Testis (tissue), 3 donors: Measurements from ENCODE around the gene JAML. TPM values are rescaled to one million over a fixed set of nuclear protein-coding genes. Genes with fewer than 3 reads are reported as not detected.
"Not testable (repeated sequence)": the region's sequence is repeated elsewhere in the genome, so short reads cannot be mapped to it uniquely, and the experiment has no call there.

Experiments
- DNase-seq: peaks from one replicate; pipeline ENCODE4 v3.0.0-alpha.2; 2019
- H3K27ac ChIP-seq, 2 donors: fragments of 200-600 bp; sonication (generic); one replicate each; pipeline ENCODE4 v1.5.1; 2019
- H3K27me3 ChIP-seq: fragments of 200-600 bp; sonication (generic); one replicate; pipeline ENCODE4 v1.5.1; 2019
- H3K36me3 ChIP-seq: fragments of 200-600 bp; sonication (generic); one replicate; pipeline ENCODE4 v1.5.1; 2017; ENCODE audit warnings: low read depth; ENCODE audit errors: missing control alignments
- H3K4me1 ChIP-seq: fragments of 200-600 bp; sonication (generic); one replicate; pipeline ENCODE4 v1.5.1; 2019
- H3K4me3 ChIP-seq, 2 donors: fragments of 200-600 bp; sonication (generic); one replicate each; pipeline ENCODE4 v1.5.1; 2017 to 2019
- H3K9me3 ChIP-seq: fragments of 200-600 bp; sonication (generic); one replicate; pipeline ENCODE4 v1.5.1; 2017
- CTCF ChIP-seq, 3 experiments: fragments of 450-650 bp in 2 of 3; fragments of 200-600 bp in 1 of 3; sonication (generic) in 1 of 3; IDR thresholded peaks; one replicate each; pipeline ENCODE4 v1.5.1; 2016 to 2019; ENCODE audit warnings: antibody characterized with exemption in 3 of 3, mild to moderate bottlenecking in 2 of 3, moderate library complexity in 1 of 3
- POLR2A ChIP-seq: fragments of 450-650 bp; IDR thresholded peaks from one replicate; pipeline ENCODE4 v1.6.1; 2017; ENCODE audit warnings: antibody characterized with exemption, mild to moderate bottlenecking, moderate library complexity
- WGBS, 2 donors: methylation state at CpG; one replicate each; pipeline ENCODE4 v1.1.5; 2018; 5-methylcytosine and 5-hydroxymethylcytosine counted together
- intact Hi-C: fragments of 100-400 bp; cut with DNase I; formaldehyde crosslinking; loops from one replicate; pipeline ENCODE4 v1.15.1; 2023; ENCODE audit warnings: low total_unique reads
- polyA plus RNA-seq: library from polyadenylated mRNA; stranded (reverse); fragments of 350-450 nt; fragmentation: Illumina TruSeq; extraction: RNeasy Lipid Tissue Mini Kit (QIAGEN cat#74804); gene quantifications from one replicate; pipeline ENCODE4 v1.2.3, GENCODE V29; 2014; ENCODE audit warnings: low read depth, low replicate concordance; ENCODE audit not compliant: insufficient read depth
- total RNA-seq, 2 donors: library from RNA; depleted of rRNA; stranded (reverse); fragments of >200 nt; gene quantifications; one replicate each; pipeline ENCODE4 v1.2.3, GENCODE V29; 2016

Gene JAML
- total and polyA plus RNA-seq, 3 donors from 2014 or later = 1.9 to 9.7 (median 3.5) TPM

- DNase-seq = no peak
- Histone ChIP-seq H3K27me3 (no peaks in the 10 kb centered on the region), H3K9me3 (no peaks in the 10 kb centered on the region), H3K4me1 (peaks cover 9% of the 10 kb centered on the region), H3K36me3 (no peaks in the 10 kb centered on the region), H3K4me3 (no peak overlapping the region), H3K27ac (no peak overlapping the region)
- TF ChIP-seq CTCF (IDR thresholded peaks at IDR 0.05) (no peak), POLR2A (no peak)
- 82 to 86% methylated on average over 6 of the region's 6 CpGs for WGBS, 2 donors
- intact Hi-C loops = no loop called here
Measured at GRCh38 chr11:118199135-118199534, 25.7 kb downstream of the JAML start.

GRCh38 chr11:118198370-118198769 lies 26.4 kb downstream of the JAML start:
- TF ChIP-seq POLR2A = no peak
- TF ChIP-seq CTCF (IDR thresholded peaks at IDR 0.05) = peak; percentile 30 to 76 (median 68)
- peak; percentile 88 for DNase-seq
- Histone ChIP-seq H3K36me3 (no peaks in the 10 kb centered on the region), H3K9me3 (no peaks in the 10 kb centered on the region), H3K27ac (no peak overlapping the region), H3K4me3 (no peak overlapping the region), H3K4me1 (peaks cover 9% of the 10 kb centered on the region), H3K27me3 (no peaks in the 10 kb centered on the region)
- intact Hi-C loops = no loop called here
- WGBS, 2 donors = 0 to 1% methylated on average over 9 of the region's 9 CpGs

GRCh38 chr11:118194835-118195627 lies 29.8 kb downstream of the JAML start:
- intact Hi-C loops = no loop called here
- DNase-seq = peak; percentile 93
- TF ChIP-seq POLR2A = no peak
- no peak for TF ChIP-seq CTCF (IDR thresholded peaks at IDR 0.05)
- no peaks in the 10 kb centered on the region for H3K9me3 ChIP-seq
- 47 to 49% methylated on average over 7 to 10 of the region's 10 CpGs for WGBS, 2 donors
- no peaks in the 10 kb centered on the region for H3K27me3 ChIP-seq
- no peaks in the 10 kb centered on the region for H3K36me3 ChIP-seq
- no peak overlapping the region for H3K4me3 ChIP-seq
- no peak overlapping the region for H3K27ac ChIP-seq
- H3K4me1 ChIP-seq = peaks cover 9% of the 10 kb centered on the region

GRCh38 chr11:118193910-118194566 lies 30.8 kb downstream of the JAML start:
- no peaks in the 10 kb centered on the region for H3K9me3 ChIP-seq
- no peaks in the 10 kb centered on the region for H3K36me3 ChIP-seq
- H3K4me1 ChIP-seq = peaks cover 9% of the 10 kb centered on the region
- intact Hi-C loops = no loop called here
- H3K27ac ChIP-seq = no peak overlapping the region
- H3K4me3 ChIP-seq = no peak overlapping the region
- WGBS, 2 donors = 87% methylated on average over 6 of the region's 6 CpGs
- no peak for DNase-seq
- no peak for TF ChIP-seq POLR2A
- no peak for TF ChIP-seq CTCF (IDR thresholded peaks at IDR 0.05)
- H3K27me3 ChIP-seq = no peaks in the 10 kb centered on the region

GRCh38 chr11:118192817-118193216 lies 32.0 kb downstream of the JAML start:
- H3K27me3 ChIP-seq, H3K36me3 ChIP-seq, H3K4me1 ChIP-seq, intact Hi-C loops, H3K9me3 ChIP-seq, DNase-seq, H3K27ac ChIP-seq, H3K4me3 ChIP-seq: not testable (repeated sequence)
- 93 to 98% methylated on average over 5 of the region's 5 CpGs for WGBS, 2 donors

GRCh38 chr11:118190942-118191506 lies 33.8 kb downstream of the JAML start:
- DNase-seq, H3K27me3 ChIP-seq, H3K9me3 ChIP-seq, H3K36me3 ChIP-seq, H3K4me1 ChIP-seq, H3K4me3 ChIP-seq, H3K27ac ChIP-seq, intact Hi-C loops: not testable (repeated sequence)
- WGBS, 2 donors = 95% methylated on average over 2 of the region's 2 CpGs
